Thyroid gland (tissue), 4 donors: ENCODE results near the gene GTPBP6.

Experiments used
- CTCF ChIP-seq, 6 experiments: fragments of 200-600 bp in 3 of 6; fragments of 450-650 bp in 3 of 6; sonication (generic) in 3 of 6; IDR thresholded peaks; one replicate each; pipeline ENCODE4 v1.5.1; 2016 to 2019; ENCODE audit warnings: antibody characterized with exemption in 6 of 6, mild to moderate bottlenecking in 2 of 6, inconsistent platforms in 1 of 6, moderate library complexity in 1 of 6
- POLR2A ChIP-seq, 2 donors: fragments of 450-650 bp; IDR thresholded peaks; one replicate each; pipeline ENCODE4 v1.6.1; 2017; ENCODE audit warnings: antibody characterized with exemption in 2 of 2, mild to moderate bottlenecking in 2 of 2, moderate library complexity in 1 of 2

GRCh38 chrX:338281-338835 lies 19.8 kb upstream of the GTPBP6 start:
- TF ChIP-seq CTCF (IDR thresholded peaks at IDR 0.05), result no peak
- TF ChIP-seq POLR2A (IDR thresholded peaks at IDR 0.05), result no peak
